A549 (cell line): Measurements from ENCODE around the gene POU2F3. TPM values are rescaled to one million over a fixed set of nuclear protein-coding genes. Genes with fewer than 3 reads are reported as not detected.

Experiments
- ATAC-seq, 2 experiments: fragments of 200-7000 bp in 1 of 2; fragments of >200 bp in 1 of 2; cut with Nextera tagmentation in 1 of 2; cut with Tn5 transposase in 1 of 2; 3 replicates each; pipeline versions ENCODE4 v1.8.0 to v1.9.1; 2018 to 2020; ENCODE audit warnings: mild to moderate bottlenecking in 1 of 2, moderate library complexity in 1 of 2
- CTCF ChIA-PET: fragments of 300-600 bp; sonication (Branson Sonifier 250); formaldehyde crosslinking; extraction: SDS; loops from one replicate; lab custom pipeline; 2021; ENCODE audit warnings: antibody characterized with exemption, inconsistent platforms; lab: Yijun Ruan, JAX
- POLR2A ChIA-PET: fragments of 350-600 bp; formaldehyde crosslinking; extraction: SDS; loops from one replicate; lab custom pipeline; 2021; ENCODE audit warnings: antibody characterized with exemption, inconsistent platforms; lab: Yijun Ruan, JAX
- DNase-seq, 2 experiments: peaks; one replicate each; pipeline versions ENCODE4 v3.0.0 to v3.0.0-alpha.2; 2011 to 2016; ENCODE audit warnings: low read depth in 1 of 2, low spot score in 1 of 2
- FAIRE-seq: peaks from 2 replicates; lab custom pipeline; 2011; peaks lifted over from hg19 to GRCh38; lab: Jason Lieb, UNC
- H3K27ac ChIP-seq, 2 experiments: fragments of >200 bp; sonication (Bioruptor Twin); formaldehyde crosslinking; 3 replicates each; pipeline ENCODE4 v1.5.1; 2016 to 2017
- H3K4me1 ChIP-seq: fragments of >200 bp; sonication (Bioruptor Twin); formaldehyde crosslinking; 3 replicates; pipeline ENCODE4 v1.6.1; 2016
- H3K4me2 ChIP-seq: fragments of >200 bp; sonication (Bioruptor Twin); formaldehyde crosslinking; 3 replicates; pipeline ENCODE4 v1.6.1; 2016
- H3K4me3 ChIP-seq: fragments of >200 bp; sonication (Bioruptor Twin); formaldehyde crosslinking; 3 replicates; pipeline ENCODE4 v1.5.1; 2016
- H3K9me3 ChIP-seq: fragments of >200 bp; sonication (Bioruptor Twin); formaldehyde crosslinking; 3 replicates; pipeline ENCODE4 v1.6.1; 2016
- BCL3 ChIP-seq: fragments of >200 bp; sonication (Bioruptor Twin); formaldehyde crosslinking; IDR thresholded peaks from 3 replicates; pipeline ENCODE4 v1.6.1; 2016
- BHLHE40 ChIP-seq: IDR thresholded peaks from 2 replicates; pipeline ENCODE4 v1.6.1; 2012; ENCODE audit warnings: low read depth, low read length, inconsistent platforms
- CBX2 ChIP-seq: fragments of 200-600 bp; sonication (generic); IDR thresholded peaks from 2 replicates; pipeline ENCODE4 v1.6.1; 2016; ENCODE audit warnings: low read depth, mild to moderate bottlenecking, borderline replicate concordance
- CEBPB ChIP-seq, 2 experiments: fragments of >200 bp in 1 of 2; sonication (Bioruptor Twin) in 1 of 2; formaldehyde crosslinking in 1 of 2; IDR thresholded peaks; 2 replicates each; pipeline ENCODE4 v1.6.1; 2012 to 2016
- CHD2 ChIP-seq: fragments of 150-350 bp; IDR thresholded peaks from 2 replicates; pipeline ENCODE4 v1.6.1; 2014; ENCODE audit warnings: low read length; ENCODE audit not compliant: partially characterized antibody
- CTCF ChIP-seq: fragments of >200 bp; sonication (Bioruptor Twin); formaldehyde crosslinking; IDR thresholded peaks from 3 replicates; pipeline ENCODE4 v1.5.1; 2016
- ELK1 ChIP-seq: fragments of 150-350 bp; IDR thresholded peaks from 2 replicates; pipeline ENCODE4 v1.6.1; 2014; ENCODE audit warnings: low read depth, mild to moderate bottlenecking, low read length
- EP300 ChIP-seq, 2 experiments: fragments of >200 bp; sonication (Bioruptor Twin); formaldehyde crosslinking; IDR thresholded peaks; 2 replicates in 1 of 2; 3 replicates in 1 of 2; pipeline ENCODE4 v1.6.1; 2016 to 2017
- HOXA7 ChIP-seq: fragments of 250-450 bp; sonication (Bioruptor Pico); IDR thresholded peaks from 2 replicates; pipeline ENCODE4 v1.5.0; 2020; ENCODE audit warnings: mild to moderate bottlenecking, moderate library complexity
- HOXB13 ChIP-seq: fragments of 250-450 bp; sonication (Bioruptor Pico); IDR thresholded peaks from 2 replicates; pipeline ENCODE4 v1.5.0; 2020; ENCODE audit warnings: low read depth, mild to moderate bottlenecking, moderate library complexity
- KDM1A ChIP-seq: fragments of 200-600 bp; sonication (generic); IDR thresholded peaks from 2 replicates; pipeline ENCODE4 v1.6.1; 2016; ENCODE audit warnings: low read depth, mild to moderate bottlenecking
- KDM5A ChIP-seq: fragments of 200-600 bp; sonication (generic); IDR thresholded peaks from 2 replicates; pipeline ENCODE4 v1.6.1; 2016; ENCODE audit warnings: antibody characterized with exemption, mild to moderate bottlenecking
- MAFK ChIP-seq: fragments of 450-650 bp; IDR thresholded peaks from 2 replicates; pipeline ENCODE4 v1.6.1; 2014; ENCODE audit not compliant: partially characterized antibody
- MAZ ChIP-seq: fragments of 150-350 bp; IDR thresholded peaks from 2 replicates; pipeline ENCODE4 v1.6.1; 2014; ENCODE audit warnings: antibody characterized with exemption, low read depth, low read length, borderline replicate concordance
- POLR2AphosphoS2 ChIP-seq: conservative IDR thresholded peaks from 2 replicates; pipeline ENCODE4 v1.6.1; 2012; ENCODE audit warnings: low read length, improper control_type of control experiment, inconsistent platforms
- RCOR1 ChIP-seq: fragments of 150-350 bp; IDR thresholded peaks from 2 replicates; pipeline ENCODE4 v1.6.1; 2014; ENCODE audit warnings: antibody characterized with exemption, low read length, low read depth
- RNF2 ChIP-seq: fragments of 200-600 bp; sonication (generic); IDR thresholded peaks from 2 replicates; pipeline ENCODE4 v1.6.1; 2016; ENCODE audit warnings: low read depth, mild to moderate bottlenecking, antibody characterized with exemption, moderate library complexity, borderline replicate concordance
- SREBF2 ChIP-seq: fragments of 450-650 bp; IDR thresholded peaks from 2 replicates; pipeline ENCODE4 v1.6.1; 2014; ENCODE audit warnings: mild to moderate bottlenecking, moderate library complexity
- USF2 ChIP-seq: fragments of 450-650 bp; IDR thresholded peaks from 2 replicates; pipeline ENCODE4 v1.6.1; 2014; ENCODE audit warnings: antibody characterized with exemption
- ZC3H11A ChIP-seq: fragments of 450-650 bp; IDR thresholded peaks from 2 replicates; pipeline ENCODE4 v1.6.1; 2014; ENCODE audit warnings: antibody characterized with exemption, mild to moderate bottlenecking
- ZNF302 ChIP-seq: fragments of 250-450 bp; sonication (Bioruptor Pico); IDR thresholded peaks from 2 replicates; pipeline ENCODE4 v1.9.0; 2021; ENCODE audit warnings: inconsistent platforms, mild to moderate bottlenecking, moderate library complexity
- ZSCAN20 ChIP-seq: fragments of 250-450 bp; sonication (Bioruptor Pico); IDR thresholded peaks from 2 replicates; pipeline ENCODE4 v1.8.0; 2022; ENCODE audit warnings: mild to moderate bottlenecking, moderate library complexity
- WGBS: methylation state at CpG from one replicate; pipeline ENCODE4 v1.1.6; 2017; ENCODE audit errors: missing lambda C conversion rate; 5-methylcytosine and 5-hydroxymethylcytosine counted together
- polyA plus RNA-seq, 4 experiments: library from polyadenylated mRNA; depleted of rRNA in 3 of 4; stranded (reverse); fragments of >200 nt; fragmentation: RNase III in 1 of 4; extraction: RNeasy Plus Mini Kit Qiagen cat#74134 plus additional on column Dnase treatment in 1 of 4; gene quantifications; 2 replicates in 3 of 4; 3 replicates in 1 of 4; pipeline ENCODE4 v1.2.3, GENCODE V29; 2011 to 2017

POU2F3 gene
- polyA plus RNA-seq, 2 of the 4 experiments (the other 2 are of a cell fraction), result not detected

- WGBS, result 71% methylated on average over 11 of the region's 11 CpGs
- no peak overlapping the region for H3K4me3 ChIP-seq
- DNase-seq (no peak), ATAC-seq (no peak), FAIRE-seq (no peak)
- H3K27ac ChIP-seq, result no peak overlapping the region
- H3K9me3 ChIP-seq, result no peaks in the 10 kb centered on the region
- H3K4me2 ChIP-seq, result no peak overlapping the region
- H3K4me1 ChIP-seq, result no peaks in the 10 kb centered on the region
- CTCF ChIA-PET, result interaction anchor here (1.2 to 19.9 kb wide), 2 partner anchors 9 to 64 kb away, joined by 3 to 407 read pairs; no protein-coding TSS in a partner anchor
- POLR2A ChIA-PET, result no interaction called here
- TF ChIP-seq CEBPB (IDR thresholded peaks at IDR 0.05) (no peak), CBX2 (no peak), HOXB13 (CRISPR knock-in tag) (no peak), POLR2AphosphoS2 (no peak), BCL3 (no peak), HOXA7 (CRISPR knock-in tag) (no peak)
Measured at GRCh38 chr11:120238968-120239620, 846 bp upstream of the POU2F3 start.

GRCh38 chr11:120240866-120241265, 926 bp downstream of the POU2F3 start:
- H3K9me3 ChIP-seq, result no peaks in the 10 kb centered on the region
- H3K4me2 ChIP-seq, result no peak overlapping the region
- ChIA-PET POLR2A (no interaction called here), CTCF (interaction anchor here (19.9 kb wide), 1 partner anchor 63 kb away, joined by 407 read pairs; no protein-coding TSS in a partner anchor)
- ATAC-seq (no peak), DNase-seq (no peak), FAIRE-seq (no peak)
- H3K4me1 ChIP-seq, result no peaks in the 10 kb centered on the region
- WGBS, result 84% methylated on average over 2 of the region's 2 CpGs
- H3K27ac ChIP-seq, result no peak overlapping the region
- no peak overlapping the region for H3K4me3 ChIP-seq
- TF ChIP-seq MAFK (no peak), CTCF (no peak), MAZ (no peak), SREBF2 (no peak), CHD2 (no peak), KDM5A (no peak), USF2 (no peak), ZSCAN20 (CRISPR knock-in tag) (no peak), KDM1A (no peak), ZNF302 (no peak), POLR2AphosphoS2 (no peak), EP300 (IDR thresholded peaks at IDR 0.05) (no peak), ZC3H11A (no peak), RNF2 (no peak), ELK1 (no peak), RCOR1 (no peak), BHLHE40 (no peak), HOXB13 (CRISPR knock-in tag) (no peak)
